Adrenal gland (tissue), 5 donors: ENCODE data around the gene MDFIC2.

ENCODE experiments used
- POLR2A ChIP-seq, 2 donors: fragments of 450-650 bp; IDR thresholded peaks; one replicate each; pipeline ENCODE4 v1.6.1; 2017; ENCODE audit warnings: antibody characterized with exemption in 2 of 2, mild to moderate bottlenecking in 2 of 2, moderate library complexity in 1 of 2
- TF ChIP-seq, protein P1 (sequence below), 6 experiments: fragments of 450-650 bp in 4 of 6; fragments of 200-600 bp in 2 of 6; sonication (generic) in 1 of 6; IDR thresholded peaks; 1 replicate in 5 of 6; 2 replicates in 1 of 6; pipeline versions ENCODE4 v1.5.1 to v1.8.0; 2016 to 2021; ENCODE audit warnings: antibody characterized with exemption in 6 of 6, mild to moderate bottlenecking in 2 of 6, moderate library complexity in 1 of 6
- donor health status: DM: no; HTN: no; CAD: no.

DNA sequence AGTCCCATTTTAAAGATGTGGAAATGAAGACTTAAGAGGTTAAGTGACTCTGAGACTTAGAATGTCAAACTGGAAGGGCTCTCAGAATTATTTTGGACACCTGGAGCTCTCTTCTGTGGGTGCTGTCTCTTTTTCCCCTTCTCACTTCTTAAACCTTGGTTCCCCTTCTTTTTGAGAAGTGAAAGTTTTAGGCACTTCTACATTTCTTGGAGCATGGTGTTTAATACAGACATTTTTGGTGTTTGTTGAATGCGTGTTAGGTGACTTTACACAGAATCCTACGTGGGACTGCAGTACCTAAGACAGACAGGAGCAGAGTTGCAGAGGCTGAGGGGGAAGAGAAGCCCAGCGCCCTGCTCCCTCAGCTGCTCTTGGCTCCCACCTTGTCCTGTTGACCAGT lies 133.3 kb downstream of the MDFIC2 start:
- TF ChIP-seq, protein P1, sequence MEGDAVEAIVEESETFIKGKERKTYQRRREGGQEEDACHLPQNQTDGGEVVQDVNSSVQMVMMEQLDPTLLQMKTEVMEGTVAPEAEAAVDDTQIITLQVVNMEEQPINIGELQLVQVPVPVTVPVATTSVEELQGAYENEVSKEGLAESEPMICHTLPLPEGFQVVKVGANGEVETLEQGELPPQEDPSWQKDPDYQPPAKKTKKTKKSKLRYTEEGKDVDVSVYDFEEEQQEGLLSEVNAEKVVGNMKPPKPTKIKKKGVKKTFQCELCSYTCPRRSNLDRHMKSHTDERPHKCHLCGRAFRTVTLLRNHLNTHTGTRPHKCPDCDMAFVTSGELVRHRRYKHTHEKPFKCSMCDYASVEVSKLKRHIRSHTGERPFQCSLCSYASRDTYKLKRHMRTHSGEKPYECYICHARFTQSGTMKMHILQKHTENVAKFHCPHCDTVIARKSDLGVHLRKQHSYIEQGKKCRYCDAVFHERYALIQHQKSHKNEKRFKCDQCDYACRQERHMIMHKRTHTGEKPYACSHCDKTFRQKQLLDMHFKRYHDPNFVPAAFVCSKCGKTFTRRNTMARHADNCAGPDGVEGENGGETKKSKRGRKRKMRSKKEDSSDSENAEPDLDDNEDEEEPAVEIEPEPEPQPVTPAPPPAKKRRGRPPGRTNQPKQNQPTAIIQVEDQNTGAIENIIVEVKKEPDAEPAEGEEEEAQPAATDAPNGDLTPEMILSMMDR (IDR thresholded peaks at IDR 0.05) = no peak
- no peak for TF ChIP-seq POLR2A (IDR thresholded peaks at IDR 0.05)
